C1 segment of cervical spinal cord (tissue), 14 donors: ENCODE data around the gene RAB40C.

ENCODE experiments used
- DNase-seq, 14 donors: peaks; one replicate each; lab custom pipeline; 2025; lab: John Stamatoyannopoulos, UW

Gene RAB40C

DNA sequence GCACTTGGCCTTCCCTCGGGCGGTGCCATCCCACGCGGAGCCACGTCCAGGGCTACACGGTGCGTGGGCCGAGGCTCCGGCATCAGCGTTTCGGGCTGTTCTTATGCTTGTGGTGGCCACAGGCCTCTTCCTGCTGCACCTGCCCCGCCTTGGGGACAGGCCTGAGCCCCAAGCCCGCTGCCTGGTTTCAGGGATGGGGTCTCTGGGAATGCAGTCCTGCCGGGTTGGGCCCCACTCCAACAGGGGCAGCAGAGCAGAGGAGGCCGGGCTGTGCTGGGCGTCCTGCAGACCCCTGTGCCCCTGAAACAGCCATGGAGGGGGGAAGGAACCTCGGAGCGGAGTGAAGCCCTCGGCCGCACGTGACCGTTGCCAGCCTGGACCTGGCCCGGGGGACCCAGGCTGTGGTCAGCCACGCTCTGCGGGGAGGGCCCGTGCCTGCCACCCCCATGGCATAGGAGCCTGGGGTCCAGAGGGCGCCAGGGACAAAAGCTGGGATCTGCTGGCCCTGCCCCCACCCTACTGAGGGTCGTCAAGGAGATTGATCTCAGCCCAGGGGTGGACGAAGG is 40.5 kb downstream of the RAB40C start:
- no peak for DNase-seq

DNA sequence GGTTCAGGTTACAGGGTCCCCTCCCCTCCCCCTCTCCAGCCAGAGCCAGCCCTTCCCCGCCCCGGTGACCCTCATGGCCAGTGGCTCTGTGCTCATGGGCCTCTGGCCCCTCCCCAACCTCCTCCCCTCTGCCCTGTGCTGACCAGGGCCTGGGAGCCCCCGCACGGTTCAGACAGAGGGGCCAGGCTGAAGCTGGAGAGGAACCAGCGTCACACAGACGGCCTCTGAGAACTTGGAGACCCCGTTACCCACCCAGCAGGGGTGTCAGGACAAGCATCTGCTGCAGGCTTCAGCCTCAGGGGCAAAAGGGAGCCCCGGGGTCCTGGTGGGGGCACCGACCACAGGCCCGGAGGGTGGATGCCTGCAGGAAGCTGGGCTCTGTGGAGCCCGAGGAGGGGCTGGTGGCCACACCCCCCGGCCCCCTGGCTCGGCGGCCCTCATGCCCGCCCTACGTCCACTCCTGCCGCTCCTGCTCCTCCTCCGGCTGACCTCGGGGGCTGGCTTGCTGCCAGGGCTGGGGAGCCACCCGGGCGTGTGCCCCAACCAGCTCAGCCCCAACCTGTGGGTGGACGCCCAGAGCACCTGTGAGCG is 41.0 kb downstream of the RAB40C start, which contains the start of gene WFIKKN1:
WFIKKN1 (plus strand) TSS at position 171 of the 591 bp plus-strand sequence; CDS start at position 440, 269 bp downstream.
- no peak for DNase-seq

DNA sequence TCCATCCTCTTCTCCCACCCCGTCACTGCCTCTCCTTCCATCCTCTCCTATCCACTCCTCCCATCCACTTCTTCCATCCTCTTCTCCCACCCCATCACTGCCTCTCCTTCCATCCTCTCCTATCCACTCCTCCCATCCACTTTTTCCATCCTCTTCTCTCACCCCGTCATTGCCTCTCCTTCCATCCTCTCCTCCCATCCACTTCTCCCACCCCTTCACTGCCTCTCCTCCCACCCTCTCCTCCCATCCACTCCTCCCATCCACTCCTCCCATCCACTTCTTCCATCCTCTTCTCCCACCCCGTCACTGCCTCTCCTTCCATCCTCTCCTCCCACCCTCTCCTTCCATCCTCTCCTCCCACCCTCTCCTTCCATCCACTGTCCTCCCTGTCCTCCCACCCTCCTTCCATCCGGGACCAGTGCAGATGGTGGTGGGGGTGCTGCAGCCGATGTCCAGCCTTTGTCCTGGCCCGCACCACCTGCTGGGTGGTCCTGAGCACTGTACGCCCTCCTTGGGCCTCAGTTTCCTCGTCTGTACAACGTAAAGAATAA is 42.0 kb downstream of the RAB40C start:
- no peak for DNase-seq

DNA sequence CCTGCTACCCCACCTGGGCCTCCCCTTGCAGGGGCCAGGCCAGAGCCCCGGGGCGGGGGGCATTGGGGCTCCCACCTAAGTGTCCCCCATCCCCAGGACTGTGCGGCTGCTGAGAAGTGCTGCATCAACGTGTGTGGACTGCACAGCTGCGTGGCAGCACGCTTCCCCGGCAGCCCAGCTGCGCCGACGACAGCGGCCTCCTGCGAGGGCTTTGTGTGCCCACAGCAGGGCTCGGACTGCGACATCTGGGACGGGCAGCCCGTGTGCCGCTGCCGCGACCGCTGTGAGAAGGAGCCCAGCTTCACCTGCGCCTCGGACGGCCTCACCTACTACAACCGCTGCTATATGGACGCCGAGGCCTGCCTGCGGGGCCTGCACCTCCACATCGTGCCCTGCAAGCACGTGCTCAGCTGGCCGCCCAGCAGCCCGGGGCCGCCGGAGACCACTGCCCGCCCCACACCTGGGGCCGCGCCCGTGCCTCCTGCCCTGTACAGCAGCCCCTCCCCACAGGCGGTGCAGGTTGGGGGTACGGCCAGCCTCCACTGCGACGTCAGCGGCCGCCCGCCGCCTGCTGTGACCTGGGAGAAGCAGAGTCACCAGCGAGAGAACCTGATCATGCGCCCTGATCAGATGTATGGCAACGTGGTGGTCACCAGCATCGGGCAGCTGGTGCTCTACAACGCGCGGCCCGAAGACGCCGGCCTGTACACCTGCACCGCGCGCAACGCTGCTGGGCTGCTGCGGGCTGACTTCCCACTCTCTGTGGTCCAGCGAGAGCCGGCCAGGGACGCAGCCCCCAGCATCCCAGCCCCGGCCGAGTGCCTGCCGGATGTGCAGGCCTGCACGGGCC is 42.8 kb downstream of the RAB40C start:
- no peak for DNase-seq

DNA sequence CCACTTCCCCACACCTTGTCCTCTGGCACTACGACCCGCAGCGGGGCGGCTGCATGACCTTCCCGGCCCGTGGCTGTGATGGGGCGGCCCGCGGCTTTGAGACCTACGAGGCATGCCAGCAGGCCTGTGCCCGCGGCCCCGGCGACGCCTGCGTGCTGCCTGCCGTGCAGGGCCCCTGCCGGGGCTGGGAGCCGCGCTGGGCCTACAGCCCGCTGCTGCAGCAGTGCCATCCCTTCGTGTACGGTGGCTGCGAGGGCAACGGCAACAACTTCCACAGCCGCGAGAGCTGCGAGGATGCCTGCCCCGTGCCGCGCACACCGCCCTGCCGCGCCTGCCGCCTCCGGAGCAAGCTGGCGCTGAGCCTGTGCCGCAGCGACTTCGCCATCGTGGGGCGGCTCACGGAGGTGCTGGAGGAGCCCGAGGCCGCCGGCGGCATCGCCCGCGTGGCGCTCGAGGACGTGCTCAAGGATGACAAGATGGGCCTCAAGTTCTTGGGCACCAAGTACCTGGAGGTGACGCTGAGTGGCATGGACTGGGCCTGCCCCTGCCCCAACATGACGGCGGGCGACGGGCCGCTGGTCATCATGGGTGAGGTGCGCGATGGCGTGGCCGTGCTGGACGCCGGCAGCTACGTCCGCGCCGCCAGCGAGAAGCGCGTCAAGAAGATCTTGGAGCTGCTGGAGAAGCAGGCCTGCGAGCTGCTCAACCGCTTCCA is 43.6 kb downstream of the RAB40C start:
- no peak for DNase-seq

DNA sequence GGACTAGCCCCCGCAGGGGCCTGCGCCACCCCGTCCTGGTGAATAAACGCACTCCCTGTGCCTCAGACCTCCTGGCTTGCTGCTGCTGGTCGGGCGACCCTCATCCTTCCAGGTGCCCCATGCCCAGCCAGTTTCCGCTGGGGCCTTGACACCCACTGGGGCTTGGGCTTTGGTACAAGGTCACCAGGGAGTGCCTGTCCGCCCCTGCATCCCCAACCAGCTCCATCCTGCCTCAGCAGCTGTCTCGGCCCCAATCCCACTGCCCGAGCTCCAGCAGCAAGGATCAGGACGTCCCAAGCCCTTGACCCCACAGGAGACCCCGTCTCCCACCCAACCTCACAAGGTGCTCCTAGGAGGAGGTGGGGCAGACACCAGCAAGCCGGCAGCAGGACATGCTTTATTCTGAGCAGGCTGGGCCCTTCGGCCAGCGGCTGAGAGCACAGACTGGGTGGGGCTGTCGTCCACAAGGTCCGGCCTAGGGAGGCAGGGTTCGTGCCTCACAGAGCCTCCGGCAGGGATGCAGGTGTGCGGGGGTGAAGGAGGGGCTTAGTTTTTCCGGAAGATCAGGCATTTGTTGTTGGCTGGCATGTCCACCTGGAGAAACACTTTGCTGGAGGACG is 44.3 kb downstream of the RAB40C start:
- DNase-seq: no peak

DNA sequence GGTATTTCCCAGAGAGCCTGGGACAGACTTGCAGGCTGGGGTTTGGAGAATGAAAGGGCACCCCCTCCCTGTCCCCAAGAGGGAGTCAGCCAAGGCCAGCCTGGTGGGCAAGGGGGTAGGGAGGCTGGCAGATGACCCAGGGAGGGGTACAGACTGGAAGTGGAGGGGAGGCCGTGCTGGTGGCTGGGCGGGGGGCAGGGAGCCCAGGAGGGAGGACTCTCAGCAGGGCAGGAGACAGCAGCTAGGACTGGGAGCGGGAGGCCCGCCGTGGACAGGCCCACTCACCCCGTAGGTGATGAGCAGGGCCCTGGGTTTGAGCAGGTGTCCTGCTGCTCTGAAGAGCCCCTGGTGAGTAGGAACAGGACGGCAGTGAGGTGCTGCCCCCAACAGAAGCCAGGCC is 45.1 kb downstream of the RAB40C start:
- DNase-seq: no peak

DNA sequence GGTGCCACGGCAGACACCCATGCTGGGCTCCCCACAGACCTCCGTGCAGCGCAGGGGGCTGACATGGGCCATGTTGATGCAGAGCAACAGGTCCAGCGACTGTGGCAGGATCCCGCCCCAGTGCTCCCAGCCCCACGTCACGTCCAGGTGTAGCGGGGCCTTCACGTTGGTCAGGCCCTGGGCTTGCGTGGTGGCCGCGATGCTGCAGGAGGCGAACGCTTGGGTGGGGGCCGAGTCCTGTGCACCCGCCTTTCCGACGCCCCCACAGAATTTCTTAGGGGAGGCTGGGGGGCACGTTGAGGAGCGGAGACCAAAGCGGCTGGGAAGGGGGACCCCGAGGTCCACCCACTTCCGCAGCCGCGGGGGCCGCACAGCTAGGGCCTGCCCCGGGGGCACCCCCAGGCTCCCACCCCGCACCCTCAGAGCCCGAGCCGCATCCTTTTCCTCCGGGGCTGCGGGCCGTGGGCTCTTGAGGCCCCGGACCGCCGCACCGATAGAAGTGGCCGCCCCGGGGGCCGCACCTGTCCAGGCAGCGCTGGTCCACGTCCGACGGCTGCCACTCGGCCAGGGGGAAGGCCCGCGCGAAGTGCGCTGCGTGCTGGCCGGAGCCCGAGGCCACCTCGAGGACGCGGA is 45.8 kb downstream of the RAB40C start:
- DNase-seq: no peak

DNA sequence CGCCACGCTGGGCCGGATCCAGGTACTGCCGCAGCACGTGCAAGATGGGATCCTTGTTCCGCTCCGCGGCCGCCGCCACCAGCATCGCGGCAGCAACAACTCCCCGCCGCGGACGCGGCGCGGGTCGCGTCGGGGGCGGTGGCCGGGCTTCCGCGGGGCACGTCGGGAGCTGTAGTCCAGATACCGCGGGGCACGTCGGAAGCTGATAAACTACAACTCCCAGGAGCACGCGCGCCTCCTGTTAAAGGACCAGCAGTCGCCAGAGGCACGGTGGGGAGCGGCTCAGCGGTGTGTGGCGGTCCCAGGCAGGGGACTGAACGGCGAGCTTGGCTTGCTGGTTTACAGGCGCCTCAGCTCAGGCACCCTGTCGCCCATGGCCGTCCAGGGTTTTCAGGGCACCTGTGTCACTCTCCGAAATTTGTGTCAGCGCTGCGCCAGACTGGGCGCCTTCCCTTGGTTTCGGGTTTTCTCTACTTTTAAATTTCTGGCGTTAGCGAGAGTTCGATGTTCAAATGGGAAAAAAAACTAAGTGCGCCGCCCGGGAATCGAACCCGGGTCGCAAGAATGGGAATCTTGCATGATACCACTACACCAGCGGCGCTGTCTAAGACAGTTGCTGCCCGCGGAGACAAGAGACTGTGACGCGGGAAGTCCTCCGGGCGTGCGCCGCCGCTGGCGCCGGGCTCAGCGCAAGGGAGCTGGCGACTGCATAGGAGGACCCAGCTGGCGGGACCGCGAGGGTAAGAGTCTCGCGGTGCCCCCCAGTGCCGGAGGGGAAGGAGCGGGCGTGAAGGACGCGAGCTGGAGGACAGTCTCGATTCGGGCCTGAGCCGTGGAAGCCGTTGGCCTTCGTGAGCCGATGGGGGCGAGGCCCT is 46.6 kb downstream of the RAB40C start, which contains the start of gene METTL26:
METTL26 (minus strand) TSS at position 100 of the 875 bp plus-strand sequence; CDS start at position 85, 15 bp downstream.
- DNase-seq: peak; percentile 84 to 99 (median 95)

DNA sequence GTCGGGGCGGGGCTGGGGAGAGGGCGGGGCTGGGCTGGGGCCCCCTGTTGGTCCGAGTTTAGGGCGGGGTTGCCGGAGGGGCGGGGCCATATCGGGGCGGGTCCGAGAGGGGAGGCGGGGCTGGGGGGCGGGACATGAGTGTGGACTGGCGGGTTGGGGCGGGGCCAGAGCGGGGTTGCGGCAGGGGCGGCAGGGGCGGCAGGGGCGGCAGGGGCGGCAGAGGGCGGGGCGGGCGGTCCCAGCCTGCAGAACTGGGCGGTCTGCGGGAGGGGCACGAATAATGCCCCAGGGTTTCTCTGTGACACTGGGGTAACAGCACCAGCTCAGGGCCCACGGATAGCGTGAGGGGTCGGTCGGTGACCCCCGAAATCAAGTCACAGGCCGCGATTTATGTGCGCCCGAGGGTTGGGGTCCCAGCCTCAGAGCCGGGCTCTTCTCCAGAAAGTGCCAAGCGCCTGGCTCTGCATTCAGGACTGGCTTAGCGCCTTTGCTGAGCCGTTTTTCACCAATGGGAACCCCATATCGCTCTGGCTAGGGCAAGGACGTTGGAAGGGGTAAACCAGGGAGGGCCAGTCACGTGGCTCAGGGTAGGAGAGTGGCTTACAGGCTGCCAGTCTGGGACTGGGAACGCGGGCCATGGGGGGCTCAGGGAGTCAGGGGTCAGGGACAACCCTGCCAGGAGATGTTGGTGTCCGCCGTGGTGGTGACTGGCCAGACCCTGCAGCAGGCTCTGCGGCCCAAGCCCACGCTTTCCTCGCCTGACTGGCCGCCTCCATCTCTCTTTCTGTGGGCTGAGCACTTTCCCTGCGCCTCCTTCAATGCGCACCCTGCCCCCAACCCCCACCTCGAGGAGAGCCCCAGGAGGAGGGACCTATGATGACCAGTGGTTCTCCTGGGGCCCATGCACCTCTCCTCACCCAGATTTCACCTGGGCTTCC is 47.5 kb downstream of the RAB40C start:
- peak in 11 of 14 donors; percentile 27 to 99 (median 95) for DNase-seq

DNA sequence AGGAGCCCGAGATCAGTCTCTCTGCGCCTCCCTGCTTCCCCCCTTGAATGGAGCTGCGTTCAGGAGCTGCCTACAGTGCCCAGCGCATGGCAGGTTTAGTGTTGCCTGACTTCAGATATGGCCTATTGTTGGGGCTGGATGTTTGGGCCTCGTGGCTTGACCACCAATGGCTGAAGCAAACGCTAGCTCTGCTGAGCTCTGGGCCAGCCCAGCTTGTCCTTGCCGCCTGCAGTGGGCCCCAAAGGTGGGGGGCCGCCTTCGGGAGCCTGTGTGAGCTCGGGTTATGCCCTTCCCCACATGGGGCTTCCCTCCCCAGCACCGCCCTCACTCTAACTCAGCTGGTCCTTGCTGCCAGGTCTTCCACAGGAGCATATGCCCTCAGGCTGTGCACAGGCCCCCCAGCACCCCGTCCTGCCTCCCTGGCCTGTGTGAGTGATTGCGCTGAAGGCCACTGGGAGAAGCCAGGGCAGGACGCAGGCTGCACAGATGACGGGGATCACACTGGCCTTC is 48.2 kb downstream of the RAB40C start:
- DNase-seq: no peak

DNA sequence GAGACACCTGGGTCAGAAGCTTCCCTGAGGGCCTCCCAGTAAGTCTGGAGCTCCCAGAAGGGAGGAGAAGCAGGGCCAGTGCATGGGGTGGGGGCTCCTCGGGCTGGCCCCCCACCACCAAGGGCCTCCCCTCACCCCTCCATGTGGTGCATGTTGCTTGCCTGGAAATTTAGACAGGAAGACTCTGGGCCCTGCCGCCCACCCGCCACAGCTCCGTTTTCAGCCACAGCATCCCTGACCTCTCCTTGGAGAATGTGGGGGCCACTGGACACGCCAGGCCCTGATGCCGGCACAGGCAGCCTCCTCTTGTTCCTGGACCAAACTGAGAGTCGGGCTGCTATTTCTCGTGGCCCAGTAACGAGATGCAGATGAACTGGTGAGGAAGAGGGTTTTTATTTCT is 49.0 kb downstream of the RAB40C start:
- no peak for DNase-seq

DNA sequence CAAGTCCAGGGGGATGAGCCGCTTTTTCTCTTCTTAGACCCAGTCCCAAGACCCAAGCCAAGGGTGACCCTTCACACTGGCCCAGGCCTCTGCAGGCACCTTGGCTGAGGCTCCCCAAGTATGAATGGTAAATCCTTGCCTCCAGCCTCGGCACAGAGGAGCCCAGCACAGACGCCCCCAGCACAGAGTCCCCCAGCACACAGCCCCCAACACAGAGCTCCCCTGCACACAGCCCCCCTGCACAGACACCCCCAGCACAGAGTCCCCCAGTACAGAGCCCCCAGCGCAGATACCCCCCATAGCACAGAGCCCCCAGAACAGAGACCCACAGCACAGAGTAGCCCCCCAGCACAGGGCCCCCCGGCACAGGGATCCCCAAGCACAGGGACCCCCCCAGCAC is 50.7 kb downstream of the RAB40C start:
- no peak for DNase-seq

DNA sequence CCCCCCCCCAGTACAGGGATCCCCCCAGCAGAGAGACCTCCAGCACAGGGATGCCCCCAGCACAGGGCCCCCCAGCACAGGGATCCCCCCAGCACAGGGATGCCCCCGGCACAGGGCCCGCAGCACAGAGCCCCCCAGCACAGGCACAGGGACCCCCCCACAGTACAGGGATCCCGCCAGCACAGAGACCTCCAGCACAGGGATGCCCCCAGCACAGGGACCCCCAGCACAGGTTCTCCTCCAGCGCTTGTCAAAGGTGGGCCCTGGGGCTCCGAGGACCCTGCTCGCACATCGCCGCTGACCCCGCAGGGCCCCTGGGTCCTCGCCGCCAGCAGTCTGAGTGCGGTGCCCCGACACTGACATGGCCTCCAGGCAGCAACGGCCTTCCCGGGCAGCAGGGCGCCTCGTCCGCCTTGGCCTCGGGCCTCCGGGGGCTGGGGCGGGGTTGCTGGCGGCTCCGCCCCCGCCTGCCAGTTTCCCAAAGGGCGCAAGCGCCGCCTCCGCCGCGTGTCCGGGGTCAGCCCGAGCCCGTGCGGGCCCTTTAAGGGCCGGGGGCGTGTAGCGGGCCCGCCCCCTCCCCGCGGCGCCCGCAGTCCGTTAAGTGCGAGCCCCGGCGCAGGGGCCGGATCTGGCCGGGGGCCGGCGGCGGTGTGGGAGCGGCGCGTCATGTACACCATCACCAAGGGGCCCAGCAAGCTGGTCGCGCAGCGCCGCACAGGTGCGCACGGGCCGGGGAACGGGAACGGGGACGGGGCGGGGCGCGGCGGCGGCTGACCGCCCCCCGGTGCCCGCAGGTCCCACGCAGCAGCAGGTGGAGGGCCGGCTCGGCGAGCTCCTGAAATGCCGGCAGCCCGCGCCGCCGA is 51.7 kb downstream of the RAB40C start, which contains the start of gene MCRIP2:
MCRIP2 (plus strand) TSS at position 503 of the 863 bp plus-strand sequence; CDS start at position 667, 164 bp downstream.
- peak in 13 of 14 donors; percentile 15 to 84 (median 62) for DNase-seq

DNA sequence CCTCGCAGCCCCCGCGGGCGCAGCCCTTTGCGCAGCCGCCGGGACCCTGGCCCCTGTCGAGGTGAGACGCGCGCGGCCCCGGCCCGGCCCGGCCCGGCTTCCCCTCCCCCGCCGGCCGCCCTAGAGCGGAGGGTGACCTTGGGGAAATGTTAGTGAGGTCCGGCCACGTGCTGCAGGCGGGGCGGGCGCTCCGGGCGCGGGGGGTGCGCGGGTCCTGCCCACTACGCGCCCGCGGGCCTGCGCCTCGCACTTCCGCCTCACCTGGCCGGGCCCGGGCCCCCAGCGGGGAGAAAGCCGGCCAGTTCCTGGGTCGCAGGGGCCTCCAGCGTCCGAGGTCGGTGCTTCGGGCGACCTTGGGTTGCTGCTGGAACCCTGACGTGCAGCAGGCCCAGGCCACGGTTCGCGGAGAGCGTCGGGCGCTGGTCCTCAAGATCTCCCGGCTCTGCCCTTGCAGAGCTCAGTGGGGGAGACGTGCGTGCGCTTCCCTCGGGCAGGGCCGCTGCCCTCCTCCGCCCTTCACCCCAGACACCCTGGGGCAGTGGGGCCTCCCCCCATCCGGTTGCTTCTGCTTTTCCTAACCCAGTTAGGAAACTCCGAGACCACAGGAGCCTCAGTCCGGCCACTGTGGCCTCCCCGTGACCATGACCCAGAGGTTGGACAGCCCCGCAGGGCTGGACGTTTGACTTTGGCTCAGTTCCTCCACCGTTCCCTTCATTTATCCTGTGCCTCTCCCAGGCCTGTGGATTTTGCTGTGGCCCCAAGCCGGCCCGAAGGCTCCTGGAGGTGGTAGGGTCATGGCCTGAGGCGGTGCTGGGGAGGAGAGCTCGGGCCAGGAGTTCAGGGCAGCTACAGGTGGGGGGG is 52.6 kb downstream of the RAB40C start:
- peak in 7 of 14 donors; percentile 13 to 58 (median 44) for DNase-seq

DNA sequence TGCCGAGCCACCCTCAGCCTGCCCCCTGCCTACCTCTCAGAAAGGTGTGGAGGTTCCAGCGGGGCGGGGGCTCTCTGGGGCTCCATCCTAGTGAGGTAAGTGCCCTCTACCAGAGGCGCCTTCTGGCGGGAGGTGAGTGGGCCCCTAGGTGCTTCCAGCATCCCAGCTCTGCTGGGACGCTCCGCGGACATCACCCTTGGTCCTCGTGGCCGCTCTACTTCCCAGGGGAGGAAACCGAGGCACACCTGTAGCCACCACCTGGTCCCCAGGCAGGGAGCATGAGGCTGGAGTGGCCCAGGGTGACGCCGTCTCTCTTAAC is 53.1 kb downstream of the RAB40C start:
- no peak for DNase-seq
